NCI-H524 treated with DMSO at 0.1 percent for 48 hours (cell line): Measurements from ENCODE around the gene KRT3.

ENCODE experiments used
- DNase-seq: peaks from one replicate; lab custom pipeline; 2025; lab: John Stamatoyannopoulos, UW

The KRT3 gene

GRCh38 chr12:52827499-52828090 lies 31.7 kb upstream of the KRT3 start:
- DNase-seq: no peak

GRCh38 chr12:52826611-52827498 lies 30.9 kb upstream of the KRT3 start:
- no peak for DNase-seq

- DNase-seq: no peak
Measured at GRCh38 chr12:52825961-52826360, 30.0 kb upstream of the KRT3 start.

- no peak for DNase-seq
Measured at GRCh38 chr12:52824741-52825410, 29.0 kb upstream of the KRT3 start.

- no peak for DNase-seq
Measured at GRCh38 chr12:52823761-52824450, 28.0 kb upstream of the KRT3 start.

- DNase-seq: no peak
Measured at GRCh38 chr12:52822771-52823510, 27.0 kb upstream of the KRT3 start.

- no peak for DNase-seq
Measured at GRCh38 chr12:52821826-52822660, 26.1 kb upstream of the KRT3 start.

GRCh38 chr12:52821071-52821730 lies 25.3 kb upstream of the KRT3 start:
- DNase-seq: no peak

GRCh38 chr12:52820521-52820920 lies 24.6 kb upstream of the KRT3 start:
- no peak for DNase-seq

GRCh38 chr12:52819731-52820510 lies 24.0 kb upstream of the KRT3 start:
- DNase-seq: no peak

GRCh38 chr12:52818887-52819420 lies 23.0 kb upstream of the KRT3 start:
- no peak for DNase-seq

- no peak for DNase-seq
Measured at GRCh38 chr12:52818388-52818787, 22.5 kb upstream of the KRT3 start.

- no peak for DNase-seq
Measured at GRCh38 chr12:52817699-52818238, 21.9 kb upstream of the KRT3 start.

GRCh38 chr12:52817003-52817698 lies 21.2 kb upstream of the KRT3 start:
- no peak for DNase-seq

- no peak for DNase-seq
Measured at GRCh38 chr12:52815676-52816588, 20.0 kb upstream of the KRT3 start.

GRCh38 chr12:52815161-52815560 lies 19.2 kb upstream of the KRT3 start:
- DNase-seq: no peak

- DNase-seq: no peak
Measured at GRCh38 chr12:52814710-52815155, 18.8 kb upstream of the KRT3 start.
